ENCODE results near the gene PLEKHG4B.

The PLEKHG4B gene

GRCh38 chr5:172421-172820 lies 80.5 kb downstream of the PLEKHG4B start:
- no peak overlapping the region for H3K4me2 ChIP-seq (ENCODE audit: low read length)
- H3K36me3 ChIP-seq (replicated peaks; ENCODE audit: low read depth, low read length) = no peaks in the 10 kb centered on the region
- H3K79me2 ChIP-seq (ENCODE audit: low read length) = no peaks in the 10 kb centered on the region
- H4K20me1 ChIP-seq (ENCODE audit: insufficient read depth, low read length) = no peaks in the 10 kb centered on the region
- no peak overlapping the region for H3K4me3 ChIP-seq (ENCODE audit: low read length)
- no peaks in the 10 kb centered on the region for H3K4me1 ChIP-seq (ENCODE audit: low read length)
- H3K9ac ChIP-seq (ENCODE audit: low read length) = no peak overlapping the region
- no peaks in the 10 kb centered on the region for H3K27me3 ChIP-seq (ENCODE audit: low read depth, low read length)
- no peak overlapping the region for H3K27ac ChIP-seq (ENCODE audit: low read length)
- TF ChIP-seq EZH2phosphoT487 (IDR thresholded peaks at IDR 0.05; ENCODE audit: low read depth) (no peak), CTCF (IDR thresholded peaks at IDR 0.05; ENCODE audit: low read depth, low read length) (no peak)
- H2AFZ ChIP-seq (ENCODE audit: low read depth, low read length) = no peak overlapping the region
- H3K9me3 ChIP-seq (ENCODE audit: insufficient read depth, low read length) = no peaks in the 10 kb centered on the region

- Histone ChIP-seq H4K20me1 (ENCODE audit: insufficient read depth, low read length) (no peaks in the 10 kb centered on the region), H3K27me3 (ENCODE audit: low read depth, low read length) (no peaks in the 10 kb centered on the region), H3K4me1 (ENCODE audit: low read length) (no peaks in the 10 kb centered on the region), H3K9ac (ENCODE audit: low read length) (no peak overlapping the region), H3K9me3 (ENCODE audit: insufficient read depth, low read length) (no peaks in the 10 kb centered on the region), H2AFZ (ENCODE audit: low read depth, low read length) (no peak overlapping the region), H3K4me3 (ENCODE audit: low read length) (no peak overlapping the region), H3K36me3 (replicated peaks; ENCODE audit: low read depth, low read length) (no peaks in the 10 kb centered on the region), H3K27ac (ENCODE audit: low read length) (no peak overlapping the region), H3K4me2 (ENCODE audit: low read length) (no peak overlapping the region), H3K79me2 (ENCODE audit: low read length) (no peaks in the 10 kb centered on the region)
- TF ChIP-seq EZH2phosphoT487 (IDR thresholded peaks at IDR 0.05; ENCODE audit: low read depth) = no peak
- no peak for TF ChIP-seq CTCF (IDR thresholded peaks at IDR 0.05; ENCODE audit: low read depth, low read length)
Measured at GRCh38 chr5:172841-173251, 80.9 kb downstream of the PLEKHG4B start.

GRCh38 chr5:173392-174290 lies 81.7 kb downstream of the PLEKHG4B start:
- no peak overlapping the region for H3K9ac ChIP-seq (ENCODE audit: low read length)
- no peaks in the 10 kb centered on the region for H3K36me3 ChIP-seq (replicated peaks; ENCODE audit: low read depth, low read length)
- no peak overlapping the region for H3K27ac ChIP-seq (ENCODE audit: low read length)
- TF ChIP-seq EZH2phosphoT487 (IDR thresholded peaks at IDR 0.05; ENCODE audit: low read depth) = no peak
- TF ChIP-seq CTCF (IDR thresholded peaks at IDR 0.05; ENCODE audit: low read depth, low read length) = no peak
- no peaks in the 10 kb centered on the region for H4K20me1 ChIP-seq (ENCODE audit: insufficient read depth, low read length)
- H2AFZ ChIP-seq (ENCODE audit: low read depth, low read length) = no peak overlapping the region
- H3K79me2 ChIP-seq (ENCODE audit: low read length) = no peaks in the 10 kb centered on the region
- no peak overlapping the region for H3K4me2 ChIP-seq (ENCODE audit: low read length)
- no peaks in the 10 kb centered on the region for H3K4me1 ChIP-seq (ENCODE audit: low read length)
- no peaks in the 10 kb centered on the region for H3K27me3 ChIP-seq (ENCODE audit: low read depth, low read length)
- no peaks in the 10 kb centered on the region for H3K9me3 ChIP-seq (ENCODE audit: insufficient read depth, low read length)
- no peak overlapping the region for H3K4me3 ChIP-seq (ENCODE audit: low read length)

DNA sequence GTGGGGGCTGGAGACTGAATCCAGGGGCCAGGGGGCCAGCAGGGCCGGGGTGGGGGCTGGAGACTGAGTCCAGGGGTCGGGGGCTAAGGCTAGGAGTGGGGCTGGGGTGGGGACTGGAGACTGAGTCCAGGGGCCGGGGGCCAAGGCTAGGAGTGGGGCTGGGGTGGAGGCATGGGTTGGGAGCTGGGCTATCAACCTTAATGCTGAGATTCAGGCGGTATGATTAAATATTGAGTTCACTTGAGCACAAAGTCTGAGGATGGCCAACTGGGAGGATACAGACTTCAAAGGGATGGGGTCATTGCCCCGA lies 82.3 kb downstream of the PLEKHG4B start:
- Histone ChIP-seq H3K27ac (ENCODE audit: low read length) (no peak overlapping the region), H3K9me3 (ENCODE audit: insufficient read depth, low read length) (no peaks in the 10 kb centered on the region), H4K20me1 (ENCODE audit: insufficient read depth, low read length) (no peaks in the 10 kb centered on the region), H3K9ac (ENCODE audit: low read length) (no peak overlapping the region), H3K4me2 (ENCODE audit: low read length) (no peak overlapping the region), H2AFZ (ENCODE audit: low read depth, low read length) (no peak overlapping the region), H3K36me3 (replicated peaks; ENCODE audit: low read depth, low read length) (no peaks in the 10 kb centered on the region), H3K27me3 (ENCODE audit: low read depth, low read length) (no peaks in the 10 kb centered on the region), H3K4me3 (ENCODE audit: low read length) (no peak overlapping the region), H3K79me2 (ENCODE audit: low read length) (no peaks in the 10 kb centered on the region), H3K4me1 (ENCODE audit: low read length) (no peaks in the 10 kb centered on the region)
- no peak for TF ChIP-seq CTCF (IDR thresholded peaks at IDR 0.05; ENCODE audit: low read depth, low read length)
- no peak for TF ChIP-seq EZH2phosphoT487 (IDR thresholded peaks at IDR 0.05; ENCODE audit: low read depth)

All from OCI-LY3 (cell line).